Fibroblast of villous mesenchyme (primary cell): ENCODE measurements around the gene INTS1. TPM values are rescaled to one million over a fixed set of nuclear protein-coding genes. Genes with fewer than 3 reads are reported as not detected.

Source experiments
- DNase-seq: peaks from one replicate; pipeline ENCODE4 v3.0.0-alpha.2; 2010; ENCODE audit warnings: low read depth
- H3K4me3 ChIP-seq: 2 replicates; pipeline ENCODE4 v1.5.1; 2011; ENCODE audit warnings: low read depth, mild to moderate bottlenecking, low read length
- CTCF ChIP-seq: IDR thresholded peaks from 2 replicates; pipeline ENCODE4 v1.5.1; 2012; ENCODE audit warnings: low read depth, mild to moderate bottlenecking, low read length; ENCODE audit not compliant: insufficient read depth
- total RNA-seq: library from RNA; depleted of rRNA; stranded (reverse); fragments of >200 nt; gene quantifications from 2 replicates; pipeline ENCODE4 v1.2.3, GENCODE V29; 2012

Gene INTS1
- total RNA-seq, 1 donor: 45.3 TPM

GRCh38 chr7:1452205-1452604, 52.0 kb downstream of the INTS1 start:
- no peak for TF ChIP-seq CTCF
- H3K4me3 ChIP-seq: no peak overlapping the region
- DNase-seq: no peak

- TF ChIP-seq CTCF: no peak
- H3K4me3 ChIP-seq: no peak overlapping the region
- no peak for DNase-seq
Observed at GRCh38 chr7:1450987-1451386, 53.2 kb downstream of the INTS1 start.

GRCh38 chr7:1450431-1450830, 53.8 kb downstream of the INTS1 start:
- TF ChIP-seq CTCF: no peak
- H3K4me3 ChIP-seq: no peak overlapping the region
- DNase-seq: no peak

- DNase-seq: no peak
- no peak for TF ChIP-seq CTCF
- no peak overlapping the region for H3K4me3 ChIP-seq
Observed at GRCh38 chr7:1449951-1450350, 54.2 kb downstream of the INTS1 start.

- no peak for DNase-seq
- TF ChIP-seq CTCF: no peak
- no peak overlapping the region for H3K4me3 ChIP-seq
Observed at GRCh38 chr7:1449501-1449900, 54.7 kb downstream of the INTS1 start.

GRCh38 chr7:1448958-1449357, 55.2 kb downstream of the INTS1 start:
- TF ChIP-seq CTCF: no peak

GRCh38 chr7:1447551-1448244, 56.5 kb downstream of the INTS1 start:
- no peak overlapping the region for H3K4me3 ChIP-seq
- TF ChIP-seq CTCF: no peak
- DNase-seq: peak; percentile 28

More at GRCh38 chr7:1448958-1449357, 55.2 kb downstream of the INTS1 start:
- H3K4me3 ChIP-seq: no peak overlapping the region
- DNase-seq: no peak
